ENCODE results near the gene MID2. TPM values are rescaled to one million over a fixed set of nuclear protein-coding genes. Genes with fewer than 3 reads are reported as not detected.
A peak's percentile ranks its signal among the peaks of the same experiment; 100 is the strongest.

The MID2 gene
- total and polyA plus RNA-seq, 4 donors, result 2.4 to 44.1 (median 10.4) TPM

DNA sequence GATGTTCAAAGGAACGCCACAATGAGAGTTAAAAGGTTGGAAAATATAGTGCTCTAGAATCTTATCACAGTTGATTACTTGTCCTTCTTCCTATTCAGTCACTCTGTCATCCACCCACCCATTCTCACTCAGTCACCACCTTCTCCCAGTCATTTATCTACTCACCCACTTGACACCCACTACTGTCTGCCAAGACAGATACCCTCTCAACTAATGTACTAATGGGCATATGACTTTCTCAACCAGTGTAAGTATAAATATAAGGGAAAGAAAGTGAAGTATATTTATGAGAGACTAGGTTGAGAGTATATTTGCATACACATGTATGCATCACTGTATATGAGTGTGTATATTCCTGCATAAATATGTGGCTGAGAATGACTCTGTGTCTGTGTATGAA lies 20.0 kb downstream of the MID2 start:
- Histone ChIP-seq H3K36me3 (ENCODE audit: control insufficient read depth in 4 of 4, insufficient read depth in 4 of 4, low read length in 4 of 4) (no peaks in the 10 kb centered on the region), H3K27me3 (ENCODE audit: control insufficient read depth in 3 of 3, insufficient read depth in 3 of 3, low read length in 2 of 3) (peaks cover 0 to 44% (median 15%) of the 10 kb centered on the region in 3 donors), H3K4me1 (ENCODE audit: control insufficient read depth in 5 of 5, insufficient read depth in 5 of 5, low read length in 5 of 5) (peaks cover 0 to 12% (median 3%) of the 10 kb centered on the region in 5 donors), H3K27ac (ENCODE audit: low read depth in 1 of 2, low read length in 1 of 2) (no peak overlapping the region), H3K9me3 (ENCODE audit: control insufficient read depth in 4 of 4, insufficient read depth in 3 of 4, low read length in 3 of 4) (no peaks in the 10 kb centered on the region), H3K4me3 (no peak overlapping the region), H3K9ac (ENCODE audit: insufficient read depth in 1 of 2, low read length in 2 of 2) (no peak overlapping the region)
- 52 to 88% methylated on average over 1 of the region's 1 CpG for WGBS, 2 donors
- DNase-seq (no peak), ATAC-seq (ENCODE audit: insufficient read depth, low FRiP score) (no peak)
- TF ChIP-seq, protein P1, sequence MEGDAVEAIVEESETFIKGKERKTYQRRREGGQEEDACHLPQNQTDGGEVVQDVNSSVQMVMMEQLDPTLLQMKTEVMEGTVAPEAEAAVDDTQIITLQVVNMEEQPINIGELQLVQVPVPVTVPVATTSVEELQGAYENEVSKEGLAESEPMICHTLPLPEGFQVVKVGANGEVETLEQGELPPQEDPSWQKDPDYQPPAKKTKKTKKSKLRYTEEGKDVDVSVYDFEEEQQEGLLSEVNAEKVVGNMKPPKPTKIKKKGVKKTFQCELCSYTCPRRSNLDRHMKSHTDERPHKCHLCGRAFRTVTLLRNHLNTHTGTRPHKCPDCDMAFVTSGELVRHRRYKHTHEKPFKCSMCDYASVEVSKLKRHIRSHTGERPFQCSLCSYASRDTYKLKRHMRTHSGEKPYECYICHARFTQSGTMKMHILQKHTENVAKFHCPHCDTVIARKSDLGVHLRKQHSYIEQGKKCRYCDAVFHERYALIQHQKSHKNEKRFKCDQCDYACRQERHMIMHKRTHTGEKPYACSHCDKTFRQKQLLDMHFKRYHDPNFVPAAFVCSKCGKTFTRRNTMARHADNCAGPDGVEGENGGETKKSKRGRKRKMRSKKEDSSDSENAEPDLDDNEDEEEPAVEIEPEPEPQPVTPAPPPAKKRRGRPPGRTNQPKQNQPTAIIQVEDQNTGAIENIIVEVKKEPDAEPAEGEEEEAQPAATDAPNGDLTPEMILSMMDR (IDR thresholded peaks at IDR 0.05; ENCODE audit: control extremely low read depth, extremely low read depth), result no peak

DNA sequence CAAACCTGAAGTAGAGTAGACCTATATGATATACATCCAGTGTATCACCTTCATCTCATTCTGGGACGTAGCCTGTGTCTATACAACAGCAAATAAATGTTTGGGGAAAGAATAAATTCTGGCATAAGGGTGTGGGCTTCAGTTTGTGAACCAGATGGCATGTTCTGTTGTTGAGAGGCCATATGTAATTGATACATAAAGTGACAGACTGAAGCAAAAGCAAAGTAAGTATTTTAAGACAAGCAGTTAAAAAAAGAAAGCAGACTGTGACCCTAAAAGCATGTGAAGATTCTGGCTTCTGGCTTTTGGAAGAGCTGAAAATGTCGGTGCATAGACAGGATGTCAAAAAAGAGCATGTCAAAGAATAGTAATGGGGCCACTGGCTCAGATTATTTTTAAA lies 22.9 kb downstream of the MID2 start:
- 58 to 88% methylated on average over 2 of the region's 2 CpGs for WGBS, 2 donors

DNA sequence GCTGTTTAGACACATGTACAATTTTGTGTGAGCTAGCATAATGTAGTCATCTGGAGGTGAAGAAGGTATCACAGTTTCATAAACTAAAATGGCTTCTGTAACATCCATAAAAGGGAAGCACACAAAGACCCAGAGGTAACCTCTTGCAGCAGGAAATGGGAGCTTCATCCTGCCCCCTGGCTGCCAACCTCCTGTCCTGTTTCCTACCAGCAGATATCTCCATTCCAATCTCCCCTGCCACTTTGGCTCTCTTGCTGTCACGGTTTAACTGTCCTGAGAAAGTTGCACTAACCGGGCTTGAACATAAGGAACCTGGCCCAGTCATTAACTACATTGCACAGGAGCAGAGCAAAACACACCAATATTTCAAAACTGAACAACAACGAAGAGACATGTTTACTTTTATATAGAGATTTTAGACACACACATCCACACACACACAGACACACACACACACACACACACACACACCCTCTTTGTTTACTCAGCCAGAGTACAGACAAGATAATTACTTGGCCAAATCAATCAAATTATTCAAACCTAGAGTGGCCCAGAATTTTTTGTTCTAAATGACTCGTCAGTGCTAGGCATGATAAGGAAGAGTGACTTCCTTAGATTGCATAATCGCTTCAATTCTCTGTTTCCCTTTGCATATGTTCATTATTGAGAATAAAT lies 24.2 kb downstream of the MID2 start:
- H3K27ac ChIP-seq (ENCODE audit: low read depth in 1 of 2, low read length in 1 of 2), result peak overlapping the region; percentile 2 to 21
- H3K4me3 ChIP-seq, result no peak overlapping the region
- no peak for ATAC-seq (ENCODE audit: insufficient read depth, low FRiP score)
- H3K9me3 ChIP-seq (ENCODE audit: control insufficient read depth in 4 of 4, insufficient read depth in 3 of 4, low read length in 3 of 4), result no peaks in the 10 kb centered on the region
- H3K9ac ChIP-seq (ENCODE audit: insufficient read depth in 1 of 2, low read length in 2 of 2), result no peak overlapping the region
- H3K36me3 ChIP-seq (ENCODE audit: control insufficient read depth in 4 of 4, insufficient read depth in 4 of 4, low read length in 4 of 4), result peaks cover 0 to 5% (median 2%) of the 10 kb centered on the region in 4 donors
- TF ChIP-seq, protein P1 (IDR thresholded peaks at IDR 0.05; ENCODE audit: control extremely low read depth, extremely low read depth), result no peak
- peaks cover 0 to 7% (median 1%) of the 10 kb centered on the region in 5 donors for H3K4me1 ChIP-seq (ENCODE audit: control insufficient read depth in 5 of 5, insufficient read depth in 5 of 5, low read length in 5 of 5)
- H3K27me3 ChIP-seq (ENCODE audit: control insufficient read depth in 3 of 3, insufficient read depth in 3 of 3, low read length in 2 of 3), result peaks cover 0 to 66% (median 21%) of the 10 kb centered on the region in 3 donors
- DNase-seq, result peak in 2 of 3 donors; percentile 16 to 35
- WGBS, 2 donors, result 35 to 47% methylated on average over 5 of the region's 5 CpGs

More for the DNA sequence above, 22.9 kb downstream of the MID2 start:
- Histone ChIP-seq H3K36me3 (ENCODE audit: control insufficient read depth in 4 of 4, insufficient read depth in 4 of 4, low read length in 4 of 4) (no peaks in the 10 kb centered on the region), H3K9me3 (ENCODE audit: control insufficient read depth in 4 of 4, insufficient read depth in 3 of 4, low read length in 3 of 4) (no peaks in the 10 kb centered on the region), H3K27ac (ENCODE audit: low read depth in 1 of 2, low read length in 1 of 2) (no peak overlapping the region), H3K27me3 (ENCODE audit: control insufficient read depth in 3 of 3, insufficient read depth in 3 of 3, low read length in 2 of 3) (peaks cover 0 to 62% (median 24%) of the 10 kb centered on the region in 3 donors), H3K4me1 (ENCODE audit: control insufficient read depth in 5 of 5, insufficient read depth in 5 of 5, low read length in 5 of 5) (peaks cover 0 to 7% (median 1%) of the 10 kb centered on the region in 5 donors), H3K9ac (ENCODE audit: insufficient read depth in 1 of 2, low read length in 2 of 2) (no peak overlapping the region), H3K4me3 (no peak overlapping the region)
- DNase-seq (no peak), ATAC-seq (ENCODE audit: insufficient read depth, low FRiP score) (no peak)
- TF ChIP-seq, protein P1 (IDR thresholded peaks at IDR 0.05; ENCODE audit: control extremely low read depth, extremely low read depth), result no peak

Measured in lung (tissue), 12 donors.